Measurements from ENCODE around the gene RELL1. TPM values are rescaled to one million over a fixed set of nuclear protein-coding genes. Genes with fewer than 3 reads are reported as not detected.

RELL1 gene
- total and polyA plus RNA-seq, 12 donors, result 2.3 to 39.9 (median 26.7) TPM

DNA sequence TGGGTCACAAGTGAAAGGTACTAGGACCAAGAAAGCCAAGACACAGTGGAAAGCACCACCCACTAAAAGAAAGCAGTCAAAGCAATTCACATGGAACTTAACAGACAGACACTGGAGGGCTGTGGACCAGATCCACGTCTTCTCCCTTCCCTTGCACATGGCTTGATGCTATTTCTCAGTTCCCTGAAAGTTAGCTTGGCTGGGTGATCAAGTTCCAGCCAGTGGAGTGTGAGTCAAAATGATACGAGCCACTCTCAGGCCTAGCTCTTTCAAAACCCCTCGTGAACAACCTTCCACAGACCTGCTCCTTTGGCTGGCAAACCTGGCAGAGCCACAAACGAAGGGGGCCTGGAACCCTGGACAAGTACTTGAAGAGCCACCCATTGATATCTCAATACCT is 52.0 kb downstream of the RELL1 start:
- no peak for ATAC-seq

DNA sequence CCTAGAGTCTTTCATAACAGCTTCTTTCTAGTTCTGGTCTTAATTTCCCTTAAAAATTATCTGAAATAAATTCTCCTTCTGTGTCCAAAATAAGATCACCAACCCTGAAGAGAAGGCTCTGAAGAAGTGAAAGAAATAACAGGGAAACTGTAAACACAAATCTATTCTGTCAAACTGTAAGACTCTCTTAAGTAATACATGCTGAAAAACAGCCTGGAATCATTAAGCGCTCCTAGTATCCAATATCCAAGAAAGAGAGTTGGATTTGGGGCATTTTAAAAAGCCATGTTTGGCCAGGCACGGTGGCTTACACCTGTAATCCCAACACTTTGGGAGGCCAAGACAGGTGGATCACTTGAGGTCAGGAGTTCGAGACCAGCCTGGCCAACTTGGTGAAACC is 53.3 kb downstream of the RELL1 start:
- peaks cover 0 to 19% (median 6%) of the 10 kb centered on the region in 9 donors for H3K4me1 ChIP-seq
- peaks cover 0 to 97% (median 22%) of the 10 kb centered on the region in 9 donors for H3K36me3 ChIP-seq
- DNase-seq (no peak), ATAC-seq (no peak)
- H3K4me3 ChIP-seq, result no peak overlapping the region
- no peak overlapping the region for H3K27ac ChIP-seq
- no peaks in the 10 kb centered on the region for H3K9me3 ChIP-seq
- WGBS, 2 donors, result 91 to 92% methylated on average over 3 of the region's 3 CpGs
- intact Hi-C loops (cut with DNase I), result loop anchor here in 1 of 10 donors (10.0 kb wide), 1 partner anchor 52 kb away; the partner anchor contains the start of gene RELL1
- no peaks in the 10 kb centered on the region for H3K27me3 ChIP-seq
- TF ChIP-seq, protein P1, sequence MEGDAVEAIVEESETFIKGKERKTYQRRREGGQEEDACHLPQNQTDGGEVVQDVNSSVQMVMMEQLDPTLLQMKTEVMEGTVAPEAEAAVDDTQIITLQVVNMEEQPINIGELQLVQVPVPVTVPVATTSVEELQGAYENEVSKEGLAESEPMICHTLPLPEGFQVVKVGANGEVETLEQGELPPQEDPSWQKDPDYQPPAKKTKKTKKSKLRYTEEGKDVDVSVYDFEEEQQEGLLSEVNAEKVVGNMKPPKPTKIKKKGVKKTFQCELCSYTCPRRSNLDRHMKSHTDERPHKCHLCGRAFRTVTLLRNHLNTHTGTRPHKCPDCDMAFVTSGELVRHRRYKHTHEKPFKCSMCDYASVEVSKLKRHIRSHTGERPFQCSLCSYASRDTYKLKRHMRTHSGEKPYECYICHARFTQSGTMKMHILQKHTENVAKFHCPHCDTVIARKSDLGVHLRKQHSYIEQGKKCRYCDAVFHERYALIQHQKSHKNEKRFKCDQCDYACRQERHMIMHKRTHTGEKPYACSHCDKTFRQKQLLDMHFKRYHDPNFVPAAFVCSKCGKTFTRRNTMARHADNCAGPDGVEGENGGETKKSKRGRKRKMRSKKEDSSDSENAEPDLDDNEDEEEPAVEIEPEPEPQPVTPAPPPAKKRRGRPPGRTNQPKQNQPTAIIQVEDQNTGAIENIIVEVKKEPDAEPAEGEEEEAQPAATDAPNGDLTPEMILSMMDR (IDR thresholded peaks at IDR 0.05), result no peak

More for the DNA sequence above, 52.0 kb downstream of the RELL1 start:
- WGBS, 2 donors, result 88 to 97% methylated on average over 4 of the region's 4 CpGs
- no peak overlapping the region for H3K4me3 ChIP-seq
- no peak overlapping the region for H3K27ac ChIP-seq
- intact Hi-C loops (cut with DNase I), result loop anchor here in 1 of 10 donors (10.0 kb wide), 1 partner anchor 51 kb away; the partner anchor contains the start of gene RELL1
- no peaks in the 10 kb centered on the region for H3K9me3 ChIP-seq
- H3K4me1 ChIP-seq, result peaks cover 0 to 11% (median under 1%) of the 10 kb centered on the region in 9 donors
- DNase-seq, result no peak
- TF ChIP-seq, protein P1 (IDR thresholded peaks at IDR 0.05), result no peak
- H3K27me3 ChIP-seq, result no peaks in the 10 kb centered on the region
- peaks cover 0 to 93% (median 22%) of the 10 kb centered on the region in 9 donors for H3K36me3 ChIP-seq

DNA sequence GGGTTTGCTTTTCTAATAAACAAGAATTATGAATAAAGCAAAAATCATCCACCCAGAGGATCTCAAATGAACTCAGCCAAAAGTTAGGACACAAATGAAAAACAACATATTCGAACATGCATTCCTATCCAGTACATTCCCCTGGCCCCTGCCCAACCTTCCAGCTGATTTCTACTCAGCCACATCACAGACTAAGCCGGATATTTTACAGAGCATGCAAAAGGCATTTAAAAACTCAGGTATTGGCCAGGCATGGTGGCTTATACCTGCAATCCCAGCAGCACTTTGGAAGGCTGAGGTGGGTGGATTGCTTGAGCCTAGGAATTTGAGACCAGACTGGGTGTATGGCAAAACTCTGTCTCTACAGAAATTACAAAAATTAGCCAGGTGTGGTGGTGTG is 54.6 kb downstream of the RELL1 start:
- 38 to 50% methylated on average over 2 of the region's 2 CpGs for WGBS, 2 donors
- peak overlapping the region in 1 of 10 donors; percentile 44 for H3K27ac ChIP-seq
- peaks cover 0 to 30% (median 6%) of the 10 kb centered on the region in 9 donors for H3K4me1 ChIP-seq

DNA sequence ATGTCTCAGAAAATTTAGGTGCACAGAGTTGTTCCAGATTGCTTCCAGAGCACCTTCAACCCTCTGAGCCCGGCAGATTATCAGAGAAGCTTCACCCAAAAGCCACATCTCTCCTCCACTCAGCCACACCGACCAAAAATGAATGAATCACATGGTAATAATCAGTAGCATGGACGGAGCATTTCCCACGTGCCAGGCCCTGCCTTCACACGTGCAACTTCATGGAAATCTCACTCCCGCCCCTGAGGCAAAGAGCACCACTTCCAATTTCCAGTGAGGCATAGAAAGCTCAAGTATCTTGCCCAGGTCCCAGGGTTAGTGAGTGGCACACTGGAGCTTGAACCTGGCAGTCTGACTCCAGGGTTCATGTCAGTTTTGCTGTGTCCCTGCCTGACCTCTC is 56.5 kb downstream of the RELL1 start:
- Histone ChIP-seq H3K27ac (no peak overlapping the region), H3K9me3 (no peaks in the 10 kb centered on the region), H3K27me3 (no peaks in the 10 kb centered on the region), H3K4me1 (peaks cover 0 to 30% (median 6%) of the 10 kb centered on the region in 9 donors), H3K36me3 (peaks cover 0 to 90% (median 15%) of the 10 kb centered on the region in 9 donors), H3K4me3 (no peak overlapping the region)
- DNase-seq (no peak), ATAC-seq (peak in 1 of 8 donors; percentile 11)
- intact Hi-C loops (cut with DNase I), result loop anchor here in 2 of 10 donors (5.0 to 10.0 kb wide), 2 partner anchors 55 to 58 kb away; partner anchors contain the start of gene RELL1 (in 2 of the 2)
- TF ChIP-seq, protein P1 (IDR thresholded peaks at IDR 0.05), result no peak
- WGBS, 2 donors, result 84 to 88% methylated on average over 6 of the region's 6 CpGs

More for the DNA sequence above, 54.6 kb downstream of the RELL1 start:
- Histone ChIP-seq H3K4me3 (no peak overlapping the region), H3K27me3 (no peaks in the 10 kb centered on the region), H3K9me3 (no peaks in the 10 kb centered on the region), H3K36me3 (peaks cover 0 to 90% (median 19%) of the 10 kb centered on the region in 9 donors)
- peak; percentile 31 to 40 for DNase-seq
- TF ChIP-seq, protein P1 (IDR thresholded peaks at IDR 0.05), result no peak
- intact Hi-C loops (cut with DNase I), result loop anchor here in 1 of 10 donors (10.0 kb wide), 1 partner anchor 53 kb away; the partner anchor contains the start of gene RELL1
- peak in 3 of 8 donors; percentile 32 to 78 (median 59) for ATAC-seq
